ENCODE measurements around the gene CDC26. TPM values are rescaled to one million over a fixed set of nuclear protein-coding genes. Genes with fewer than 3 reads are reported as not detected.

Gene CDC26
- total RNA-seq, 1 experiment from 2014 or later: 25.4 TPM

GRCh38 chr9:113278840-113279239 is 3.5 kb upstream of the CDC26 start:
- H3K4me1 ChIP-seq (ENCODE audit: insufficient read depth, low read length, poor library complexity, severe bottlenecking): peaks cover 15% of the 10 kb centered on the region
- no peak overlapping the region for H3K27ac ChIP-seq (ENCODE audit: low read depth, low read length, poor library complexity, severe bottlenecking)
- CTCF ChIA-PET: no interaction called here
- TF ChIP-seq EZH2 (IDR thresholded peaks at IDR 0.05; ENCODE audit: borderline replicate concordance, low read depth, low read length, poor library complexity, severe bottlenecking): no peak
- no peak for TF ChIP-seq CTCF (conservative IDR thresholded peaks at IDR 0.05; ENCODE audit: low read depth, low read length)
- H3K9me3 ChIP-seq (ENCODE audit: low read depth, low read length, poor library complexity, severe bottlenecking): no peaks in the 10 kb centered on the region
- no peak for DNase-seq (ENCODE audit: low spot score)
- intact Hi-C loops (cut with micrococcal nuclease; ENCODE audit: unreplicated experiment): loop anchor here (10.0 kb wide), 3 partner anchors 126 to 376 kb away; partner anchors contain the start of gene ALAD
- H3K27me3 ChIP-seq (replicated peaks; ENCODE audit: insufficient read depth, low read depth, low read length, poor library complexity): no peaks in the 10 kb centered on the region
- POLR2A ChIA-PET (ENCODE audit: low non-redundant PET): no interaction called here
- H3K4me3 ChIP-seq (ENCODE audit: low read depth, low read length, poor library complexity, severe bottlenecking): no peak overlapping the region
- BruUV-seq (replicated peaks): no TSS peak
- H3K36me3 ChIP-seq (ENCODE audit: insufficient read depth, low read length, poor library complexity, severe bottlenecking): peaks cover 67% of the 10 kb centered on the region

- Histone ChIP-seq H3K4me3 (ENCODE audit: low read depth, low read length, poor library complexity, severe bottlenecking) (peak overlapping the region; percentile 75), H3K36me3 (ENCODE audit: insufficient read depth, low read length, poor library complexity, severe bottlenecking) (peaks cover 60% of the 10 kb centered on the region), H3K9me3 (ENCODE audit: low read depth, low read length, poor library complexity, severe bottlenecking) (no peaks in the 10 kb centered on the region), H3K27me3 (replicated peaks; ENCODE audit: insufficient read depth, low read depth, low read length, poor library complexity) (no peaks in the 10 kb centered on the region), H3K27ac (ENCODE audit: low read depth, low read length, poor library complexity, severe bottlenecking) (peak overlapping the region; percentile 95), H3K4me1 (ENCODE audit: insufficient read depth, low read length, poor library complexity, severe bottlenecking) (peaks cover 16% of the 10 kb centered on the region)
- ChIA-PET CTCF (interaction anchor here (0.7 to 1.7 kb wide), 4 partner anchors 53 to 383 kb away, joined by 3 to 8 read pairs (median 4); partner anchors contain the start of genes ALAD and SLC31A1), POLR2A (ENCODE audit: low non-redundant PET) (interaction anchor here (0.7 to 1.0 kb wide), 2 partner anchors 65 to 83 kb away, joined by 3 read pairs; no protein-coding TSS in a partner anchor)
- no peak for TF ChIP-seq EZH2 (IDR thresholded peaks at IDR 0.05; ENCODE audit: borderline replicate concordance, low read depth, low read length, poor library complexity, severe bottlenecking)
- peak; percentile 77 for TF ChIP-seq CTCF (conservative IDR thresholded peaks at IDR 0.05; ENCODE audit: low read depth, low read length)
- BruUV-seq (replicated peaks): TSS peak; percentile 51
- peak; percentile 72 for DNase-seq (ENCODE audit: low spot score)
- intact Hi-C loops (cut with micrococcal nuclease; ENCODE audit: unreplicated experiment): loop anchor here (10.0 kb wide), 3 partner anchors 130 to 380 kb away; partner anchors contain the start of gene ALAD
Observed at GRCh38 chr9:113274474-113275156, 757 bp downstream of the CDC26 start.

- intact Hi-C loops (cut with micrococcal nuclease; ENCODE audit: unreplicated experiment): loop anchor here (10.0 kb wide), 3 partner anchors 135 to 385 kb away; partner anchors contain the start of gene ALAD
- TF ChIP-seq EZH2 (IDR thresholded peaks at IDR 0.05; ENCODE audit: borderline replicate concordance, low read depth, low read length, poor library complexity, severe bottlenecking) (no peak), CTCF (conservative IDR thresholded peaks at IDR 0.05; ENCODE audit: low read depth, low read length) (no peak)
- CTCF ChIA-PET: no interaction called here
Observed at GRCh38 chr9:113269871-113270270, 5.5 kb downstream of the CDC26 start.

More at GRCh38 chr9:113269871-113270270, 5.5 kb downstream of the CDC26 start:
- no peaks in the 10 kb centered on the region for H3K9me3 ChIP-seq (ENCODE audit: low read depth, low read length, poor library complexity, severe bottlenecking)
- H3K36me3 ChIP-seq (ENCODE audit: insufficient read depth, low read length, poor library complexity, severe bottlenecking): peaks cover 46% of the 10 kb centered on the region
- no peak overlapping the region for H3K4me3 ChIP-seq (ENCODE audit: low read depth, low read length, poor library complexity, severe bottlenecking)
- no TSS peak for BruUV-seq (replicated peaks)
- no peaks in the 10 kb centered on the region for H3K27me3 ChIP-seq (replicated peaks; ENCODE audit: insufficient read depth, low read depth, low read length, poor library complexity)
- POLR2A ChIA-PET (ENCODE audit: low non-redundant PET): interaction anchor here (0.6 kb wide), 1 partner anchor 688 kb away, joined by 12 read pairs; no protein-coding TSS in a partner anchor
- peaks cover 6% of the 10 kb centered on the region for H3K4me1 ChIP-seq (ENCODE audit: insufficient read depth, low read length, poor library complexity, severe bottlenecking)
- no peak overlapping the region for H3K27ac ChIP-seq (ENCODE audit: low read depth, low read length, poor library complexity, severe bottlenecking)
- no peak for DNase-seq (ENCODE audit: low spot score)

Data from A673 (cell line).